ENCODE results near the gene SCGB1C2. TPM values are rescaled to one million over a fixed set of nuclear protein-coding genes. Genes with fewer than 3 reads are reported as not detected.

Gene SCGB1C2
- polyA plus RNA-seq, 1 donor from 2014 or later: not detected

Other genes with a start within 250 kb of the SCGB1C2 start
- gene DOC2B, start 44.1 kb downstream of the SCGB1C2 start, polyA plus RNA-seq: not detected
- 13.8 TPM for gene RPH3AL, start 215.2 kb downstream of the SCGB1C2 start, polyA plus RNA-seq